ENCODE measurements around the gene SNTB2. TPM values are rescaled to one million over a fixed set of nuclear protein-coding genes. Genes with fewer than 3 reads are reported as not detected.
A peak's percentile ranks its signal among the peaks of the same experiment; 100 is the strongest.

Gene SNTB2
- polyA plus RNA-seq, 1 experiment = 62.6 TPM

GRCh38 chr16:69160192-69160591 lies 26.8 kb upstream of the SNTB2 start:
- CTCF ChIA-PET = interaction anchor here (0.7 to 2.8 kb wide), 3 partner anchors 10 to 313 kb away, joined by 3 to 13 read pairs (median 3); no protein-coding TSS in a partner anchor
- DNase-seq (ENCODE audit: low read depth, low spot score) = no peak
- Histone ChIP-seq H3K9me3 (ENCODE audit: control insufficient read depth, insufficient read depth, low read length) (no peaks in the 10 kb centered on the region), H3K27ac (ENCODE audit: low read depth, low read length) (no peak overlapping the region), H3K4me3 (ENCODE audit: low read depth, low read length) (no peak overlapping the region), H3K27me3 (ENCODE audit: control insufficient read depth, insufficient read depth, low read length) (no peaks in the 10 kb centered on the region)
- POLR2A ChIA-PET = no interaction called here
- no peak for TF ChIP-seq CTCF (IDR thresholded peaks at IDR 0.05; ENCODE audit: low read depth, low read length)

GRCh38 chr16:69165584-69165983 lies 21.4 kb upstream of the SNTB2 start:
- no peaks in the 10 kb centered on the region for H3K9me3 ChIP-seq (ENCODE audit: control insufficient read depth, insufficient read depth, low read length)
- TF ChIP-seq CTCF (IDR thresholded peaks at IDR 0.05; ENCODE audit: low read depth, low read length) = no peak
- no peak for DNase-seq (ENCODE audit: low read depth, low spot score)
- H3K27ac ChIP-seq (ENCODE audit: low read depth, low read length) = peak overlapping the region; percentile 34
- ChIA-PET CTCF (interaction anchor here (1.0 to 3.6 kb wide), 3 partner anchors 14 to 145 kb away, joined by 3 to 16 read pairs (median 3); no protein-coding TSS in a partner anchor), POLR2A (interaction anchor here (0.9 to 1.5 kb wide), 2 partner anchors 22 to 86 kb away, joined by 6 to 8 read pairs; partner anchors contain the start of gene SNTB2)
- H3K4me3 ChIP-seq (ENCODE audit: low read depth, low read length) = no peak overlapping the region
- no peaks in the 10 kb centered on the region for H3K27me3 ChIP-seq (ENCODE audit: control insufficient read depth, insufficient read depth, low read length)

GRCh38 chr16:69166221-69166833 lies 20.6 kb upstream of the SNTB2 start:
- H3K9me3 ChIP-seq (ENCODE audit: control insufficient read depth, insufficient read depth, low read length) = no peaks in the 10 kb centered on the region
- no peak overlapping the region for H3K4me3 ChIP-seq (ENCODE audit: low read depth, low read length)
- H3K27me3 ChIP-seq (ENCODE audit: control insufficient read depth, insufficient read depth, low read length) = no peaks in the 10 kb centered on the region
- POLR2A ChIA-PET = interaction anchor here (0.5 to 1.5 kb wide), 5 partner anchors 9 to 111 kb away, joined by 3 to 8 read pairs (median 6); partner anchors contain the start of gene SNTB2
- peak; percentile 29 for DNase-seq (ENCODE audit: low read depth, low spot score)
- TF ChIP-seq CTCF (IDR thresholded peaks at IDR 0.05; ENCODE audit: low read depth, low read length) = no peak
- peak overlapping the region; percentile 49 for H3K27ac ChIP-seq (ENCODE audit: low read depth, low read length)
- CTCF ChIA-PET = interaction anchor here (0.5 to 3.6 kb wide), 6 partner anchors 8 to 145 kb away, joined by 3 to 16 read pairs (median 3); partner anchors contain the start of gene SNTB2

GRCh38 chr16:69166946-69167930 lies 19.7 kb upstream of the SNTB2 start:
- POLR2A ChIA-PET = interaction anchor here (0.5 to 1.5 kb wide), 6 partner anchors 8 to 87 kb away, joined by 3 to 6 read pairs (median 3); partner anchors contain the start of gene SNTB2
- H3K4me3 ChIP-seq (ENCODE audit: low read depth, low read length) = no peak overlapping the region
- H3K27ac ChIP-seq (ENCODE audit: low read depth, low read length) = peak overlapping the region; percentile 59
- DNase-seq (ENCODE audit: low read depth, low spot score) = no peak
- no peak for TF ChIP-seq CTCF (IDR thresholded peaks at IDR 0.05; ENCODE audit: low read depth, low read length)
- CTCF ChIA-PET = interaction anchor here (0.5 to 3.6 kb wide), 6 partner anchors 9 to 145 kb away, joined by 3 to 16 read pairs (median 3); no protein-coding TSS in a partner anchor
- no peaks in the 10 kb centered on the region for H3K27me3 ChIP-seq (ENCODE audit: control insufficient read depth, insufficient read depth, low read length)
- H3K9me3 ChIP-seq (ENCODE audit: control insufficient read depth, insufficient read depth, low read length) = no peaks in the 10 kb centered on the region

Data from AG04450 (cell line).